H1 (cell line): ENCODE results near the gene HPS5. TPM values are rescaled to one million over a fixed set of nuclear protein-coding genes. Genes with fewer than 3 reads are reported as not detected.

Experiments
- CBX5 ChIP-seq: fragments of 300-800, 300-1000 bp; sonication (generic); IDR thresholded peaks from 2 replicates; pipeline ENCODE4 v1.7.1; 2016; ENCODE audit warnings: antibody characterized with exemption, low read length, low read depth
- CBX8 ChIP-seq: fragments of 300-800, 300-1000 bp; sonication (generic); IDR thresholded peaks from 2 replicates; pipeline ENCODE4 v1.7.1; 2016; ENCODE audit warnings: low read depth, low read length, borderline replicate concordance
- EGR1 ChIP-seq: IDR thresholded peaks from 2 replicates; pipeline ENCODE4 v1.6.1; 2011; ENCODE audit warnings: low read depth, low read length, borderline replicate concordance
- MAFK ChIP-seq: IDR thresholded peaks from 2 replicates; pipeline ENCODE4 v1.6.1; 2012; ENCODE audit warnings: low read depth, mild to moderate bottlenecking, improper control_type of control experiment, low read length
- POU5F1 ChIP-seq: IDR thresholded peaks from 2 replicates; pipeline ENCODE4 v1.6.1; 2011; ENCODE audit warnings: low read depth, mild to moderate bottlenecking, low read length, moderate library complexity
- SP1 ChIP-seq: IDR thresholded peaks from 2 replicates; pipeline ENCODE4 v1.6.1; 2011; ENCODE audit warnings: low read depth, low read length
- SRF ChIP-seq: IDR thresholded peaks from 2 replicates; pipeline ENCODE4 v1.6.1; 2011; ENCODE audit warnings: mild to moderate bottlenecking, low read depth, low read length, moderate library complexity
- polyA plus RNA-seq, 7 experiments: library from polyadenylated mRNA; depleted of rRNA in 3 of 7; stranded (reverse) in 5 of 7; unstranded in 2 of 7; fragments of >200 nt in 5 of 7; fragments of 200-250 nt in 2 of 7; gene quantifications; 1 replicate in 5 of 7; 2 replicates in 1 of 7; 4 replicates in 1 of 7; pipeline versions ENCODE4 v1.2.1 to v1.2.3, GENCODE V29; 2011 to 2013; ENCODE audit warnings: missing spikeins in 2 of 7, mixed read lengths in 2 of 7
- total RNA-seq: library from RNA; stranded (reverse); fragmentation: NEBNext Ultra II Directional; extraction: Animal tissue kit (Norgen Biotek cat#: 25700); gene quantifications from 2 replicates; pipeline ENCODE4 v1.2.1, GENCODE V29; 2021
- TF ChIP-seq, protein P1 (sequence below): fragments of 300-600 bp; sonication (generic); IDR thresholded peaks from 2 replicates; pipeline ENCODE4 v1.7.1; 2012; ENCODE audit warnings: low read length, moderate library complexity, mild to moderate bottlenecking, inconsistent platforms; ENCODE audit not compliant: insufficient replicate concordance
- TF ChIP-seq, protein P2 (sequence below): IDR thresholded peaks from 2 replicates; pipeline ENCODE4 v1.6.1; 2012; ENCODE audit warnings: inconsistent platforms
- TF ChIP-seq, protein P3 (sequence below): IDR thresholded peaks from 2 replicates; pipeline ENCODE4 v1.6.1; 2011; ENCODE audit warnings: low read depth, mild to moderate bottlenecking, low read length; ENCODE audit not compliant: insufficient read depth

HPS5 gene
- total and polyA plus RNA-seq, 2 of the 8 experiments (the other 6 are each of a cell fraction or from before 2014, with no cell fraction given): 5.0 to 18.5 TPM

DNA sequence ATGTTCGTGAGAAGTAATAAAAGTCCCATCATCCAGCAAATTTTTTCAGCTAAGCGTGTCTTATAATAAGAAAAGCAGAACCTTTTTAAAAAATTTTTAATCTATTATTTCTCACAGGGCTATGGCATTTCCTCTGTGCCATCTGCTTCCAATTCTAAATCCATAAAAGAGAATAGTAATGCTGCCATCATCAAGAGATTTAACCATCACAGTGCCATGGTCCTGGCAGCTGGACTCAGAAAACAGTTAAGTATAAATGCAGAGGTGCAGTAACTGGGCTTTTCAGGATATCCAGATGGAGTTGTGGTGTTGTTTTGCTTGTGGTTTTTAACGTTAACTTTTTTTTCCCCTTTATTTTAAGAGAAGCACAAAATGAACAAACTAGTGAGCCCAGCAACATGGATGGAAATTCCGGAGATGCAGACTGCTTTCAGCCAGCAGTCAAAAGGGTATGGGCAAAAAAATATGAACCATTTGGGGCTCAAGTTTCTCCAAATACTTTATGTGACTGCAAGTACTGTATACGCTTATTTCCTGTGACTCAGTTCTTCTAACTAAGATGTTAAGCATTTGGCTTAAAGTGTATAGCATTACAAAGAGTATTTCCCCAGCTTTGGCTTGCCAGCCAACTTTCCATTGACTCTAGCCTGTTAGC lies 25.7 kb upstream of the HPS5 start (continued):
- TF ChIP-seq, protein P1, sequence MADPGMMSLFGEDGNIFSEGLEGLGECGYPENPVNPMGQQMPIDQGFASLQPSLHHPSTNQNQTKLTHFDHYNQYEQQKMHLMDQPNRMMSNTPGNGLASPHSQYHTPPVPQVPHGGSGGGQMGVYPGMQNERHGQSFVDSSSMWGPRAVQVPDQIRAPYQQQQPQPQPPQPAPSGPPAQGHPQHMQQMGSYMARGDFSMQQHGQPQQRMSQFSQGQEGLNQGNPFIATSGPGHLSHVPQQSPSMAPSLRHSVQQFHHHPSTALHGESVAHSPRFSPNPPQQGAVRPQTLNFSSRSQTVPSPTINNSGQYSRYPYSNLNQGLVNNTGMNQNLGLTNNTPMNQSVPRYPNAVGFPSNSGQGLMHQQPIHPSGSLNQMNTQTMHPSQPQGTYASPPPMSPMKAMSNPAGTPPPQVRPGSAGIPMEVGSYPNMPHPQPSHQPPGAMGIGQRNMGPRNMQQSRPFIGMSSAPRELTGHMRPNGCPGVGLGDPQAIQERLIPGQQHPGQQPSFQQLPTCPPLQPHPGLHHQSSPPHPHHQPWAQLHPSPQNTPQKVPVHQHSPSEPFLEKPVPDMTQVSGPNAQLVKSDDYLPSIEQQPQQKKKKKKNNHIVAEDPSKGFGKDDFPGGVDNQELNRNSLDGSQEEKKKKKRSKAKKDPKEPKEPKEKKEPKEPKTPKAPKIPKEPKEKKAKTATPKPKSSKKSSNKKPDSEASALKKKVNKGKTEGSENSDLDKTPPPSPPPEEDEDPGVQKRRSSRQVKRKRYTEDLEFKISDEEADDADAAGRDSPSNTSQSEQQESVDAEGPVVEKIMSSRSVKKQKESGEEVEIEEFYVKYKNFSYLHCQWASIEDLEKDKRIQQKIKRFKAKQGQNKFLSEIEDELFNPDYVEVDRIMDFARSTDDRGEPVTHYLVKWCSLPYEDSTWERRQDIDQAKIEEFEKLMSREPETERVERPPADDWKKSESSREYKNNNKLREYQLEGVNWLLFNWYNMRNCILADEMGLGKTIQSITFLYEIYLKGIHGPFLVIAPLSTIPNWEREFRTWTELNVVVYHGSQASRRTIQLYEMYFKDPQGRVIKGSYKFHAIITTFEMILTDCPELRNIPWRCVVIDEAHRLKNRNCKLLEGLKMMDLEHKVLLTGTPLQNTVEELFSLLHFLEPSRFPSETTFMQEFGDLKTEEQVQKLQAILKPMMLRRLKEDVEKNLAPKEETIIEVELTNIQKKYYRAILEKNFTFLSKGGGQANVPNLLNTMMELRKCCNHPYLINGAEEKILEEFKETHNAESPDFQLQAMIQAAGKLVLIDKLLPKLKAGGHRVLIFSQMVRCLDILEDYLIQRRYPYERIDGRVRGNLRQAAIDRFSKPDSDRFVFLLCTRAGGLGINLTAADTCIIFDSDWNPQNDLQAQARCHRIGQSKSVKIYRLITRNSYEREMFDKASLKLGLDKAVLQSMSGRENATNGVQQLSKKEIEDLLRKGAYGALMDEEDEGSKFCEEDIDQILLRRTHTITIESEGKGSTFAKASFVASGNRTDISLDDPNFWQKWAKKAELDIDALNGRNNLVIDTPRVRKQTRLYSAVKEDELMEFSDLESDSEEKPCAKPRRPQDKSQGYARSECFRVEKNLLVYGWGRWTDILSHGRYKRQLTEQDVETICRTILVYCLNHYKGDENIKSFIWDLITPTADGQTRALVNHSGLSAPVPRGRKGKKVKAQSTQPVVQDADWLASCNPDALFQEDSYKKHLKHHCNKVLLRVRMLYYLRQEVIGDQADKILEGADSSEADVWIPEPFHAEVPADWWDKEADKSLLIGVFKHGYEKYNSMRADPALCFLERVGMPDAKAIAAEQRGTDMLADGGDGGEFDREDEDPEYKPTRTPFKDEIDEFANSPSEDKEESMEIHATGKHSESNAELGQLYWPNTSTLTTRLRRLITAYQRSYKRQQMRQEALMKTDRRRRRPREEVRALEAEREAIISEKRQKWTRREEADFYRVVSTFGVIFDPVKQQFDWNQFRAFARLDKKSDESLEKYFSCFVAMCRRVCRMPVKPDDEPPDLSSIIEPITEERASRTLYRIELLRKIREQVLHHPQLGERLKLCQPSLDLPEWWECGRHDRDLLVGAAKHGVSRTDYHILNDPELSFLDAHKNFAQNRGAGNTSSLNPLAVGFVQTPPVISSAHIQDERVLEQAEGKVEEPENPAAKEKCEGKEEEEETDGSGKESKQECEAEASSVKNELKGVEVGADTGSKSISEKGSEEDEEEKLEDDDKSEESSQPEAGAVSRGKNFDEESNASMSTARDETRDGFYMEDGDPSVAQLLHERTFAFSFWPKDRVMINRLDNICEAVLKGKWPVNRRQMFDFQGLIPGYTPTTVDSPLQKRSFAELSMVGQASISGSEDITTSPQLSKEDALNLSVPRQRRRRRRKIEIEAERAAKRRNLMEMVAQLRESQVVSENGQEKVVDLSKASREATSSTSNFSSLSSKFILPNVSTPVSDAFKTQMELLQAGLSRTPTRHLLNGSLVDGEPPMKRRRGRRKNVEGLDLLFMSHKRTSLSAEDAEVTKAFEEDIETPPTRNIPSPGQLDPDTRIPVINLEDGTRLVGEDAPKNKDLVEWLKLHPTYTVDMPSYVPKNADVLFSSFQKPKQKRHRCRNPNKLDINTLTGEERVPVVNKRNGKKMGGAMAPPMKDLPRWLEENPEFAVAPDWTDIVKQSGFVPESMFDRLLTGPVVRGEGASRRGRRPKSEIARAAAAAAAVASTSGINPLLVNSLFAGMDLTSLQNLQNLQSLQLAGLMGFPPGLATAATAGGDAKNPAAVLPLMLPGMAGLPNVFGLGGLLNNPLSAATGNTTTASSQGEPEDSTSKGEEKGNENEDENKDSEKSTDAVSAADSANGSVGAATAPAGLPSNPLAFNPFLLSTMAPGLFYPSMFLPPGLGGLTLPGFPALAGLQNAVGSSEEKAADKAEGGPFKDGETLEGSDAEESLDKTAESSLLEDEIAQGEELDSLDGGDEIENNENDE: no peak
- TF ChIP-seq, protein P2, sequence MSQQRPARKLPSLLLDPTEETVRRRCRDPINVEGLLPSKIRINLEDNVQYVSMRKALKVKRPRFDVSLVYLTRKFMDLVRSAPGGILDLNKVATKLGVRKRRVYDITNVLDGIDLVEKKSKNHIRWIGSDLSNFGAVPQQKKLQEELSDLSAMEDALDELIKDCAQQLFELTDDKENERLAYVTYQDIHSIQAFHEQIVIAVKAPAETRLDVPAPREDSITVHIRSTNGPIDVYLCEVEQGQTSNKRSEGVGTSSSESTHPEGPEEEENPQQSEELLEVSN: no peak
- no peak for TF ChIP-seq SRF
- TF ChIP-seq POU5F1: no peak
- TF ChIP-seq MAFK: no peak
- TF ChIP-seq CBX5: no peak
- TF ChIP-seq EGR1: no peak
- no peak for TF ChIP-seq CBX8
- TF ChIP-seq, protein P3, sequence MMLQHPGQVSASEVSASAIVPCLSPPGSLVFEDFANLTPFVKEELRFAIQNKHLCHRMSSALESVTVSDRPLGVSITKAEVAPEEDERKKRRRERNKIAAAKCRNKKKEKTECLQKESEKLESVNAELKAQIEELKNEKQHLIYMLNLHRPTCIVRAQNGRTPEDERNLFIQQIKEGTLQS: no peak
- TF ChIP-seq SP1: no peak
